Myocyte (in vitro differentiated cells): ENCODE results near the gene ATR. TPM values are rescaled to one million over a fixed set of nuclear protein-coding genes. Genes with fewer than 3 reads are reported as not detected.

Experiments
- total RNA-seq: library from RNA; depleted of rRNA; stranded (reverse); fragments of >200 nt; gene quantifications from 2 replicates; pipeline ENCODE4 v1.2.3, GENCODE V29; 2014

The ATR gene
- total RNA-seq, 1 donor from 2014 or later, result 16.8 TPM

Other genes starting within 250 kb of the ATR start
- gene XRN1, start 130.7 kb downstream of the ATR start, total RNA-seq, result 29.4 and 33.4 TPM in 2 replicates
- gene PLS1, start 17.7 kb upstream of the ATR start, total RNA-seq, result 0.53 and 1.1 TPM in 2 replicates
- gene TRPC1, start 145.3 kb upstream of the ATR start, total RNA-seq, result 8.4 and 10.0 TPM in 2 replicates